NOMO-1 (cell line): Measurements from ENCODE around the gene HOOK1.

Source experiments
- DNase-seq, 2 experiments: peaks; one replicate each; lab custom pipeline; 2025; ENCODE audit not compliant: unreplicated experiment in 2 of 2; lab: John Stamatoyannopoulos, UW

The HOOK1 gene

GRCh38 chr1:59814901-59815825 is at the start of gene HOOK1:
TSS of gene HOOK1 (plus strand) at chr1:59814949. CDS start at chr1:59815118, 169 bp downstream.
- no peak for DNase-seq

GRCh38 chr1:59765011-59765730 is 49.6 kb upstream of the HOOK1 start:
- no peak for DNase-seq

GRCh38 chr1:59766227-59766855 is 48.4 kb upstream of the HOOK1 start:
- DNase-seq, result no peak

GRCh38 chr1:59767119-59767518 is 47.6 kb upstream of the HOOK1 start:
- DNase-seq, result no peak

GRCh38 chr1:59768792-59769735 is 45.7 kb upstream of the HOOK1 start:
- DNase-seq, result no peak

GRCh38 chr1:59769736-59770095 is 45.0 kb upstream of the HOOK1 start:
- no peak for DNase-seq

GRCh38 chr1:59771361-59771760 is 43.4 kb upstream of the HOOK1 start:
- DNase-seq, result no peak

GRCh38 chr1:59775480-59775879 is 39.3 kb upstream of the HOOK1 start:
- DNase-seq, result no peak

- DNase-seq, result no peak
Measured at GRCh38 chr1:59776960-59777852, 37.5 kb upstream of the HOOK1 start.

GRCh38 chr1:59779949-59780348 is 34.8 kb upstream of the HOOK1 start:
- DNase-seq, result no peak

GRCh38 chr1:59788825-59789224 is 25.9 kb upstream of the HOOK1 start:
- no peak for DNase-seq

GRCh38 chr1:59798600-59798999 is 16.1 kb upstream of the HOOK1 start:
- no peak for DNase-seq

- DNase-seq, result no peak
Measured at GRCh38 chr1:59803458-59804038, 11.2 kb upstream of the HOOK1 start.

- no peak for DNase-seq
Measured at GRCh38 chr1:59804301-59804700, 10.4 kb upstream of the HOOK1 start.

GRCh38 chr1:59805554-59805953 is 9.2 kb upstream of the HOOK1 start:
- DNase-seq, result no peak

- no peak for DNase-seq
Measured at GRCh38 chr1:59814180-59814900, 409 bp upstream of the HOOK1 start.

GRCh38 chr1:59815892-59816291 is 1.1 kb downstream of the HOOK1 start:
- no peak for DNase-seq

GRCh38 chr1:59816318-59816878 is 1.6 kb downstream of the HOOK1 start:
- no peak for DNase-seq
